ENCODE measurements around the gene PLD6.
A peak's percentile ranks its signal among the peaks of the same experiment; 100 is the strongest.

PLD6 gene

GRCh38 chr17:17226451-17227265 is 20.5 kb upstream of the PLD6 start:
- no peak for DNase-seq

- DNase-seq: no peak
Observed at GRCh38 chr17:17225901-17226300, 19.8 kb upstream of the PLD6 start.

DNA sequence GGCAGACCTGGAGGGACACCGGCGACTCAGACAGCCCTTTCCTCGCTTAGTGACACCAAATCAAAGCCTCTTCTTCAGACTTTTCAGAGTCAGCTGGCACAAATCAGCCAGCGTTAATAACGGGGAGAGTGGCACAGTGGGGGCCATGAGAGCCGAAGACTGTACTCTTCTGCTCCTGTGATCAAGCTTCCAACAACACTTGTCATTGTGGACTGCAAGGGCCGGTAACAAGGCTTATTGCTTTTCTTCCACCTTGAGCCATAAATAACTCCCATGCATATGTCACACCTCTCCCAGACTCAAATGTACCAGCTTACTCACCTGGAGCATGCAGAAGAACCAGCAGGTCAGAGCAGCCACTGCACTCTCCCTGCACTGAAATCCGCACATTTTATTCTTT is 18.0 kb upstream of the PLD6 start:
- no peak for DNase-seq

GRCh38 chr17:17223736-17224135 is 17.6 kb upstream of the PLD6 start:
- no peak for DNase-seq

DNA sequence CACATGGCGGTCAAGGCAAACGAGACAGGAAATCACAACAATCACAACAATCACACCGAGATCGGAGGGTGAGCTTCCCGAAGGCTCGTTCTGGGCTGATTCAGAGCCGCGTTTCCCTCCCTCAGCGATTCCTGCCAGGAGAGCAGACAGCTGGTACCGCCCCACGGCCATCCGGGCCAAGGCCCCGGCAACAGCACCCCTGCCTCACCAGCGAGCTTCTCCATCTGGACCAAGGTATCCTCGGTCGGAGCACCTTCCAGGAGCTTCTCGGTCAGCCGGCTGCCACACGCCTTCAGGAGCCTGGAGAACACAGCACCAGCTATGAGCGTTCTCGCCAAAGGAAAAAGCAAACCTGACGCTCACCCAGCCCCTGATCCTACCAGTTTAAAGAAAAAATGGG is 15.2 kb upstream of the PLD6 start:
- DNase-seq: no peak

GRCh38 chr17:17220529-17220928 is 14.4 kb upstream of the PLD6 start:
- DNase-seq: no peak

GRCh38 chr17:17217995-17218394 is 11.9 kb upstream of the PLD6 start:
- DNase-seq: no peak

DNA sequence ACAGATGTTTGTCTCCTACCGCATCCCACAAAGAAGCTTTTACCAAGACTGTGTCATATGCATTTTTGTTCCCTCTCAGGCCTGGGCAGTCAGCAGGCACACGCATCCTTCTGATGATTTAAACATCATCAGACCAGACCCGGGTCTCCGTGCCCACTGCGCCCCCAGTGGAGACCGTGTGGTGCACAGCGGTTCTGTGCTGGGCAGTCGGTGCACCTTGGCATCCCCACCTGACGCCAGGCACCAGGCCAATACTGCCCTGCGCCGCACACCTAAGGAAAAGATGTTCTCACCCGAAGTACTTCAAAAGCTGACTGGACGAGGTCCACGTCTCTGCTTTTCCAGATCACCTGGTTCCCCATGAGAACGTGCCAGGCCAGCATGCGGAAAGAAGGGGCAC is 10.6 kb upstream of the PLD6 start:
- no peak for DNase-seq

DNA sequence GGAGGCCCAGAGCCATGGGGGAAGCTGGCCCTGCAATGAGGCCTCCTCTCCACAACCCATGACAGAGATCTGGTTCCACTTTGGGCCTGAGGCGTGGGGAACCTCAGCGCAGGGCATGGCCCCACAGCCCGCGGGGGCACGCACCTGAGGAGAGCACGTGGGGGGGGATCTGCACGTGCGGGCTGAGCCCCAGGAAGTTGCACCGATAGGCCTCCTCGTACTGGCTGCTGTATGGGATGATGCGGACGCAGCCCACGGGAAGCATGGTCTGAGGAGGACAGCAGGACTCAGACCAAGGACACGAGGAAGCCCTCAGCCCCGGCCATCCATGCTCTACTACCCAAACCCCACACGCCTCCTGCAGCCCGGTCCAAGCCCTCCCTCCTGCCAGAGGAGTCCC is 10.1 kb upstream of the PLD6 start:
- DNase-seq: no peak

DNA sequence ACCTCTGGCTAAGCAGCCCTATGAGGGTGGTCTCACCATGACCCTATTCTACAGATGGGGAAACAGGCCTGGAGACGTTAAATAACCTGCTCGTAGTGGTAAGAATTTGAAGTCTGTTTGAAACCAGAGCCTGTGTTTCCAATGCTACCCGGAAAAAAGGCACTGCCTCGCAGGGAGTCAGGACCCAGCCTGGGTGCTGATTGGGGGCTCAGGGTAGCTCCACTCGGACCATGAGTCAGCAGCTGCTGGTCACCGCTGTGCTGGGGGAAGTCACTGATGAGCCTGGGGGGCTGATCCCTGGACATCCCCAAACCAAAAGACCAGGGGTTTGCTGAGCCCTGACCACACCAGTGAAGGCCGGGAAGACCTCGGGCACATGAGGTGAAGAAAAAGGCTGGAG is 9.4 kb upstream of the PLD6 start:
- no peak for DNase-seq

DNA sequence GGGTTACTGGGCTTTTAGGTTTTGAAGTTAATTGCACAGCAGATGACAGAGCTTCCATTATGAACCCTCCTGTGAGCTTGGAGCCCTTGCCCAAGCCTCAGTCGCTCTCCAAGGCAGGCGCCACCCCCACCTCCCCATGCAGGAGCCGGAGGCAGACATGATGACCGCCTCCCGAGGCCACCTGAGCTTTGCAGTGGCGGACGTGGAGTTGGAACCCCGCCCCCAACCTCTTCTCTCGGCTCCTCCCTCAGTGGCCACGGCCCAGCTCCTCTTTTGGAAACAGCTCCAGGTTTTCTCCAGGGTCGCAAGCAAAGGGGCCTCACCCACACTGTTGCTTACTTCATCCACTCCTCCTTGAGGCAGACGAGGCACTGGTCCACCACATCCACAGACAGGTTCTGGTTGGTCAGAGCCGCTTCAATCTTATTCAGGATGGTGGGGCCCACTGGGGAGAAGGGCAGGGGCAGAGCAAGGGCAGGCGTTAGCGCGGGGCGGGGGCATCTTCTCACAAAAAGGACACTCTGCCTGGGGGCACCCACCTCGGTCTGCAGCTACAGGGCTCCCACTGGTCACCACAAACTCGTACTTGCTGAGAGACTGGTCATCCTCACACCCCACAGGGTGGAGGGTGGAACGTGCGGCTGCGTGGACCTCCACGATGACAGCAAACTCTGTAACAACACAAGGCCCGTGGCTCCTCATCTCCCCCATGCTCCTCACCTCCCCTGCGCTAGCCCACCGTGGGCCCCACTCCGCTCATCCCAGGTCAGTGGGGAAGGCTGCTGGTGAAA is 8.7 kb upstream of the PLD6 start:
- DNase-seq: no peak

DNA sequence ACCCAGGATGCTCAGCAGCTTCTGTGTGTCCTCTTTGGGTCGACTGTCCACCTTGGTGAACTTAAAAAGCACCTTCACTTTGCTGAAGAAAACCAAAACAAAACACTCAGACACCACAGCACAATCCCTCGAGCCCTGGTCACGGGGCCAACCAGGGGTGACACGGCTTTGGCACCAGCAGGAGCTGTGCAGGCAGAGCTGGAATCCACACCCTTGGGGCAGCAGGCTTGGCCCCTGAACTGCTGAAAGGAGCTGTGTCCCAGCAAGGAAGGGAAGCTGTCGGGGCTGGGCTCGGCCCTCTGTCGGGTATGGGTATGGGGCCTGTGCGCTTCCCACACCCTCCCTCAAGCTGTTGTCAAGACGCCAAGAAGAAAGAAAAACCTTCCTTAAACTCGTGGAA is 7.6 kb upstream of the PLD6 start:
- DNase-seq: no peak

DNA sequence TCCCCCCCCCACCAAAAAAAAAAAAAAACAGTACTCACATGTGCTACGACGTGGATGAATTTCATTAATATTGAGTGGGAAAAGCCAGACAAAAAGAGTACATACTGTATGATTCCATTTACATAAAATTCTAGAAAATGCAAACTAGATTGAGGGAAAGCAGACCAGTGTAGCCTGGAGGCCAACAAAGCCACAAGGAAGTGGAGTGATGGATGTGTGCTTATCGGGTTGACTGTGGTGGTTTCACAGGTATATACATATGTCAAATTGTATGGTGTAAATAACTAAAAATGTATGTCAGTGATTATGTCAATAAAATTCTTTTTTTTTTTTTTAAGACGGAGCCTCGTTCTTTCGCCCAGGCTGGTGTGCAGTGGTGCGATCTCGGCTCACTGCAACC is 1.9 kb upstream of the PLD6 start:
- peak; percentile 18 for DNase-seq

GRCh38 chr17:17206913-17207335 is 791 bp upstream of the PLD6 start:
- DNase-seq: no peak

- peak; percentile 57 for DNase-seq
Observed at GRCh38 chr17:17205368-17206123, 587 bp downstream of the PLD6 start.

- no peak for DNase-seq
Observed at GRCh38 chr17:17204635-17205231, 1.4 kb downstream of the PLD6 start.

DNA sequence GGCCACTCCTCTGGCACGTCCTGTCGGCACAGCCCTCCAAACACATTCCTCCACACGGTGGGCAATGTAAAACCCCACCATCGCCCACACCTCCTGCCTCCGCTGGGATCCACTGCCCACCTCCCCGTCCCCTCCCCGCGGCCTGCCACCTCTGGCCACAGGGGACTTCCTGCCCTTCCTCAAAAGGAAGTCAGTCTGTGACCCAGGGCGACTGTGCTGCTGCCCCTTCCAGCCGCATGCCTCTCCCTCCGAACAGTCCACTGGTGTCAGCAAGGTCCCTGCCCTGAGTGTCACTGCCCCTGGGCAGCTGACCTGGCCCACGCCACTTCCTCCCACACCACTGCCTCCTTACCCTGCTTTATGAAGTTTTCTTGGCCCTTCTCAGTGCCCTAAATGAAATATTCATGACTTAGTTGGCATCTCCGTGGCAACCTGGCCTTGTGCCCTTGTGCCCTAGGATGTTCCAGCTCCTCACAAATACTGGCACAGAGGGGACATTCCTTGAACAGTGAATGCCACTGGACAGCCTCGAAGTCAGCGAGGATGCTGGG is 2.0 kb downstream of the PLD6 start:
- DNase-seq: no peak

GRCh38 chr17:17203173-17203730 is 2.9 kb downstream of the PLD6 start:
- DNase-seq: no peak

DNA sequence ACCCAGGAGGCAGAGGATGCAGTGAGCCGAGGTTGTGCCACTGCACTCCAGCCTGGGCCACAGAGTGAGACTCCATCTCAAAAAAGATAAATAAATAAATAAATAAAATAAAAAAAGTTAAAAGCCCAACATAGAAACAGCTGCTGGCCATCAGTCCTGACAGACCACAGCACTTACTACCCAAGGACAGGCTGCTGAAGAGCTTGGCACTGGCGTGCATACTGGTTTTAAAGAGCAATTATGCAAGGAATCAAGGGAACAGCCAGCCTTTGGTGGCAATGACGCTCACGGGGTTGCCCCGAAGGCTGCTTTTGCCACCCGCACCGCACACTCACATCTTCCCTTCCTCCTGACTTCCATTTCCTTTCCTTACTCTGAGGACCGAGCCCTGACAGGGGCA is 4.2 kb downstream of the PLD6 start:
- no peak for DNase-seq

- no peak for DNase-seq
Observed at GRCh38 chr17:17201271-17201670, 4.9 kb downstream of the PLD6 start.

GRCh38 chr17:17200831-17201230 is 5.3 kb downstream of the PLD6 start:
- DNase-seq: no peak

- no peak for DNase-seq
Observed at GRCh38 chr17:17200311-17200710, 5.8 kb downstream of the PLD6 start.

Data from central memory CD4-positive, alpha-beta T cell (primary cell).